ENCODE measurements around the gene GABRG3. TPM values are rescaled to one million over a fixed set of nuclear protein-coding genes. Genes with fewer than 3 reads are reported as not detected.

Gene GABRG3
- total RNA-seq, 1 donor from 2014 or later, result not detected

- FAIRE-seq (no peak), DNase-seq (ENCODE audit: low read depth) (no peak)
- Histone ChIP-seq H3K27me3 (ENCODE audit: control insufficient read depth, insufficient read depth, low read length) (no peaks in the 10 kb centered on the region), H3K4me3 (ENCODE audit: low read depth, low read length) (no peak overlapping the region), H3K36me3 (ENCODE audit: control insufficient read depth, insufficient read depth, low read length) (no peaks in the 10 kb centered on the region)
- no peak for TF ChIP-seq CTCF (IDR thresholded peaks at IDR 0.05; ENCODE audit: insufficient read depth, low read length, severe bottlenecking)
Observed at GRCh38 chr15:27123291-27123690, 152.3 kb downstream of the GABRG3 start.

GRCh38 chr15:27123808-27124207 lies 152.8 kb downstream of the GABRG3 start:
- no peaks in the 10 kb centered on the region for H3K36me3 ChIP-seq (ENCODE audit: control insufficient read depth, insufficient read depth, low read length)
- FAIRE-seq (no peak), DNase-seq (ENCODE audit: low read depth) (no peak)
- H3K27me3 ChIP-seq (ENCODE audit: control insufficient read depth, insufficient read depth, low read length), result no peaks in the 10 kb centered on the region
- TF ChIP-seq CTCF (IDR thresholded peaks at IDR 0.05; ENCODE audit: insufficient read depth, low read length, severe bottlenecking), result no peak
- H3K4me3 ChIP-seq (ENCODE audit: low read depth, low read length), result no peak overlapping the region

DNA sequence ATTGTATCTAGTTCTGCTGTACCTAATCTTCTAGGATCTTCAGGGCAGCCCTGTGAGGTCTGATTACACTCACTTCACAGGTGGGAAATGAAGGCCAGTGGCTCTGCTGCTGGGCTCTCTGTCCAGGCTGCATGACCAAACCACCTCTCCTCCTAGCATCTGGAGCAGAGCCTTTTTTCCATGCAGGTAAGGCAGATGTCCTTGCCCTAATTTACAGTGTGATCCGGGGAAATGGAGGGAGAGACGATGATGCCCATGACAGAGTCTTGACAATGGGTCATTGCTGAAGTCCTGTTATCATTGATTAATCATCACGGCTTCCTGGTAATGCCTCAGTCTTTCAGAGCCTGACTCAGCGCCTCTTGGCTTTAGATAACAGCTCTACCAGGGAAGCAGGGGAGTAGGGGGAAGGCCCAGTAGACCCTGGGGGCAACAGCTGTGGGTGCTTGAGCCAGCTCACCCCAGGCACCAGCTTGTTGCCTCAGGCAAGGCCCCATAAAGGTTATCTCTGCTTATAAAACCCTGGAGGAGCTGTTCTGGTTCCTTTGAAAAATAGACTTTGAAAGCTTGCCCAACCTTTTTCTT lies 153.4 kb downstream of the GABRG3 start:
- DNase-seq (ENCODE audit: low read depth) (no peak), FAIRE-seq (no peak)
- TF ChIP-seq CTCF (IDR thresholded peaks at IDR 0.05; ENCODE audit: insufficient read depth, low read length, severe bottlenecking), result no peak
- H3K27me3 ChIP-seq (ENCODE audit: control insufficient read depth, insufficient read depth, low read length), result no peaks in the 10 kb centered on the region
- H3K36me3 ChIP-seq (ENCODE audit: control insufficient read depth, insufficient read depth, low read length), result no peaks in the 10 kb centered on the region
- H3K4me3 ChIP-seq (ENCODE audit: low read depth, low read length), result no peak overlapping the region

- H3K4me3 ChIP-seq (ENCODE audit: low read depth, low read length), result no peak overlapping the region
- no peaks in the 10 kb centered on the region for H3K27me3 ChIP-seq (ENCODE audit: control insufficient read depth, insufficient read depth, low read length)
- no peaks in the 10 kb centered on the region for H3K36me3 ChIP-seq (ENCODE audit: control insufficient read depth, insufficient read depth, low read length)
- no peak for DNase-seq (ENCODE audit: low read depth)
- TF ChIP-seq CTCF (IDR thresholded peaks at IDR 0.05; ENCODE audit: insufficient read depth, low read length, severe bottlenecking), result no peak
- no peak for FAIRE-seq
Observed at GRCh38 chr15:27125185-27125584, 154.2 kb downstream of the GABRG3 start.

DNA sequence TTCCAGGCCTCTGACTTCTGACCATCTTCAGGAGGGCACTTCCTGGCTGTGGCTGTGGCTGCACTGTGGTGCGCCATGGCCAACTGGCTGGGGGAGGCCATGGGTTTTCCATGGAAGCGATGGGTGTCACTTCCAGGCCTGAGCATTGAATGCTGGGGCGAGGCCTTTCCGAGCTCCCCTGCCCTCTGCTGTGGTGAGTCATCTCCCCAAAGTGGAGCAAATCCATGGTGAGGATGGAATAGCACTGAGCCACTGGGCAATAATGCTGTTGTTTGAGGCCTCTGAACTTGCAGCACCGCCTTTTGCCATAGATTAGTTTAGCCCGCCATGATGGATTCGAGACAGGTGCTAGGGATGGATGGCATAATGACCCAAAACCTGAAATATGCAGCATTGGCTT lies 155.5 kb downstream of the GABRG3 start:
- FAIRE-seq (no peak), DNase-seq (ENCODE audit: low read depth) (no peak)
- Histone ChIP-seq H3K27me3 (ENCODE audit: control insufficient read depth, insufficient read depth, low read length) (no peaks in the 10 kb centered on the region), H3K4me3 (ENCODE audit: low read depth, low read length) (no peak overlapping the region), H3K36me3 (ENCODE audit: control insufficient read depth, insufficient read depth, low read length) (no peaks in the 10 kb centered on the region)
- TF ChIP-seq CTCF (IDR thresholded peaks at IDR 0.05; ENCODE audit: insufficient read depth, low read length, severe bottlenecking), result no peak
